Gastrocnemius medialis (tissue), 4 donors: ENCODE measurements around the gene RIMS4. TPM values are rescaled to one million over a fixed set of nuclear protein-coding genes. Genes with fewer than 3 reads are reported as not detected.

Experiments used
- ATAC-seq, 2 donors: fragments of 150-250 bp; one replicate each; pipeline ENCODE4 v1.9.1; 2016
- DNase-seq, 2 donors: peaks; one replicate each; pipeline ENCODE4 v3.0.0-alpha.2; 2019
- H3K27ac ChIP-seq, 4 donors: fragments of 200-600 bp; sonication (generic); 1 replicate in 1 of 4; 2 replicates in 3 of 4; pipeline ENCODE4 v1.5.1; 2016 to 2018; ENCODE audit warnings: mild to moderate bottlenecking in 2 of 4, moderate library complexity in 1 of 4
- H3K27me3 ChIP-seq, 3 donors: fragments of 200-600 bp; sonication (generic) in 2 of 3; 1 replicate in 1 of 3; 2 replicates in 2 of 3; pipeline versions ENCODE4 v1.5.1 to v1.6.0; 2016 to 2019; ENCODE audit warnings: mild to moderate bottlenecking in 1 of 3, moderate library complexity in 1 of 3
- H3K36me3 ChIP-seq, 2 donors: fragments of 200-600 bp; sonication (generic) in 1 of 2; one replicate each; pipeline ENCODE4 v1.5.1; 2017 to 2018
- H3K4me1 ChIP-seq, 2 donors: fragments of 200-600 bp; sonication (generic) in 1 of 2; one replicate each; pipeline ENCODE4 v1.5.1; 2016 to 2017; ENCODE audit warnings: mild to moderate bottlenecking in 2 of 2
- H3K4me3 ChIP-seq, 4 donors: fragments of 200-600 bp; sonication (generic) in 3 of 4; 1 replicate in 1 of 4; 2 replicates in 3 of 4; pipeline ENCODE4 v1.5.1; 2016 to 2019; ENCODE audit warnings: mild to moderate bottlenecking in 2 of 4
- H3K9me3 ChIP-seq, 3 donors: fragments of 200-600 bp; sonication (generic) in 2 of 3; 1 replicate in 1 of 3; 2 replicates in 2 of 3; pipeline ENCODE4 v1.5.1; 2016 to 2019
- CTCF ChIP-seq, 5 experiments: fragments of 450-650 bp in 3 of 5; fragments of 200-600 bp in 2 of 5; sonication (generic) in 2 of 5; IDR thresholded peaks in 4 of 5; conservative IDR thresholded peaks in 1 of 5; 1 replicate in 4 of 5; 2 replicates in 1 of 5; pipeline ENCODE4 v1.5.1; 2016 to 2019; ENCODE audit warnings: antibody characterized with exemption in 5 of 5, mild to moderate bottlenecking in 3 of 5, moderate library complexity in 3 of 5
- POLR2A ChIP-seq, 2 donors: fragments of 450-650 bp; IDR thresholded peaks; one replicate each; pipeline ENCODE4 v1.6.1; 2017; ENCODE audit warnings: antibody characterized with exemption in 2 of 2, mild to moderate bottlenecking in 2 of 2, moderate library complexity in 2 of 2
- in situ Hi-C, 4 donors: fragments of 200-750 bp; cut with MboI; loops; one replicate each; pipeline versions ENCODE4 v1.15.0 to v1.8.0; 2017; ENCODE audit warnings: low sequenced_read_pairs in 4 of 4
- intact Hi-C: fragments of 100-400 bp; cut with DNase I; formaldehyde crosslinking; loops from one replicate; pipeline ENCODE4 v1.15.1; 2023; ENCODE audit warnings: low total_unique reads
- total RNA-seq, 4 donors: library from RNA; depleted of rRNA; stranded (reverse); fragments of >200 nt; gene quantifications; one replicate each; pipeline versions ENCODE4 v1.1.0 to v1.2.3, GENCODE V29; 2016

Gene RIMS4
- under 1 TPM in 2 of 4 donors, not detected in 2; 0.13 to 0.41 TPM for total RNA-seq

- peak in 1 of 2 donors; percentile 42 for ATAC-seq
- Histone ChIP-seq H3K36me3 (no peaks in the 10 kb centered on the region), H3K27me3 (peaks cover 11 to 28% (median 15%) of the 10 kb centered on the region in 3 donors), H3K9me3 (peaks cover 0 to 16% (median 8%) of the 10 kb centered on the region in 3 donors), H3K4me1 (peaks cover 3 to 23% of the 10 kb centered on the region in 2 donors), H3K27ac (no peak within 1 kb of the TSS), H3K4me3 (peak within 1 kb of the TSS; percentile 24 to 48 (median 33))
- in situ Hi-C loops, result no loop called here
- TF ChIP-seq POLR2A (IDR thresholded peaks at IDR 0.05) (no peak), CTCF (IDR thresholded peaks at IDR 0.05 in 4 of 5, conservative IDR thresholded peaks at IDR 0.05 in 1 of 5) (peak in 1 of 5 experiments; percentile 14)
- no peak for DNase-seq
- intact Hi-C loops, result loop anchor here (1.0 kb wide), 2 partner anchors 63 to 125 kb away; no protein-coding TSS in a partner anchor
These were observed at the start of gene RIMS4 for GRCh38 chr20:44810391-44811149. Gene RIMS4, minus strand, starts transcription at chr20:44810546. Its CDS starts 275 bp downstream, at chr20:44810271.

DNA sequence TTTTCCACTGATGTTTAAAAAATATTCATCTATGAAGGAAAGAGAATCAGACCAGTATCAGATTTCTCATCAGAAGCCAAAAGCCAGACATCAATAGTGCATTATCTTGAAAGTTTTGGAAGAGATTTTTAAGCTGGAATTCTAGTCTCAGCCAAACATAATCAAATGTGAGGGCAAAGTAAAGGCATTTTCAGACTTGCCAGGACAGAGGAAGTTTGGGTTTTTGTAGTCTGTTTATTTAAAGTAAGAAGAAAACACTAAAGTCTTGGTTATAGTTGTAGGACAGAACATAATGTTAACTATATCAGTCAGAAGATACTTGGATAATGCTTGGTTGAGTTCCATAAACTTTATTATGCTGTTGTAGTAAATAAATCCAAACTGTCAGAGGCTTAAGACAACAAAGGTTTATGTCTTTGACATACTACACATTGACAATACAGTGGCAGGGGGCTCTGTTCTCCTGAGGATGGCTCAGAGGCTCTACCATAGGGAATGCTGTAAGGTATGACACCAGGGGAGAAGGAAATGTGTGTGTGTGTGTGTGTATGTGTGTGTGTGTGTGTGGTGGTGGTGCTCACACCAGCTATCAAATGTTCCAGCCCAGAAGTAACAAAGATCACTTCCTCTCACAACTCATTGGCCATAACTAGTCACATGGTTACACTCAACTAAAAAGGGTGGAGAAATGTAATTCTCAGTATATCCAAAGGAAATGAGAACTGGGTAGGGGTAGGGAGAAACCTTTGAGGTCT lies 48.4 kb upstream of the RIMS4 start:
- DNase-seq, result no peak
- TF ChIP-seq POLR2A (IDR thresholded peaks at IDR 0.05) (no peak), CTCF (IDR thresholded peaks at IDR 0.05 in 4 of 5, conservative IDR thresholded peaks at IDR 0.05 in 1 of 5) (no peak)
- no peaks in the 10 kb centered on the region for H3K27me3 ChIP-seq
- H3K27ac ChIP-seq, result no peak overlapping the region
- no peaks in the 10 kb centered on the region for H3K36me3 ChIP-seq
- in situ Hi-C loops, result no loop called here
- H3K4me3 ChIP-seq, result no peak overlapping the region
- intact Hi-C loops, result no loop called here
- ATAC-seq, result no peak
- peaks cover 6 to 9% of the 10 kb centered on the region in 2 donors for H3K4me1 ChIP-seq
- no peaks in the 10 kb centered on the region for H3K9me3 ChIP-seq

- Histone ChIP-seq H3K4me3 (no peak overlapping the region), H3K36me3 (no peaks in the 10 kb centered on the region), H3K27ac (no peak overlapping the region), H3K9me3 (no peaks in the 10 kb centered on the region), H3K27me3 (no peaks in the 10 kb centered on the region), H3K4me1 (peaks cover 3 to 5% of the 10 kb centered on the region in 2 donors)
- intact Hi-C loops (no loop called here), in situ Hi-C loops (no loop called here)
- ATAC-seq, result no peak
- TF ChIP-seq POLR2A (IDR thresholded peaks at IDR 0.05), result no peak
- TF ChIP-seq CTCF (IDR thresholded peaks at IDR 0.05 in 4 of 5, conservative IDR thresholded peaks at IDR 0.05 in 1 of 5), result no peak
- DNase-seq, result no peak
These were observed 46.6 kb upstream of the RIMS4 start for GRCh38 chr20:44856856-44857448.

GRCh38 chr20:44856442-44856841 lies 46.1 kb upstream of the RIMS4 start:
- in situ Hi-C loops (no loop called here), intact Hi-C loops (no loop called here)
- H3K9me3 ChIP-seq, result no peaks in the 10 kb centered on the region
- TF ChIP-seq POLR2A (IDR thresholded peaks at IDR 0.05) (no peak), CTCF (IDR thresholded peaks at IDR 0.05 in 4 of 5, conservative IDR thresholded peaks at IDR 0.05 in 1 of 5) (no peak)
- ATAC-seq (no peak), DNase-seq (no peak)
- H3K27me3 ChIP-seq, result no peaks in the 10 kb centered on the region
- H3K4me3 ChIP-seq, result no peak overlapping the region
- H3K4me1 ChIP-seq, result peaks cover 0 to under 1% of the 10 kb centered on the region in 2 donors
- H3K27ac ChIP-seq, result no peak overlapping the region
- H3K36me3 ChIP-seq, result no peaks in the 10 kb centered on the region
